K562 (cell line): ENCODE results near the gene NDUFA5. TPM values are rescaled to one million over a fixed set of nuclear protein-coding genes. Genes with fewer than 3 reads are reported as not detected.
"Not testable (repeated sequence)": the region's sequence is repeated elsewhere in the genome, so short reads cannot be mapped to it uniquely, and the experiment has no call there.

Experiments
- ATAC-seq: fragments of 200-7000 bp; cut with Tn5 transposase; 3 replicates; pipeline ENCODE4 v1.9.1; 2020; ENCODE audit warnings: moderate library complexity
- BruUV-seq: library from RNA; stranded (reverse); fragments of 400-500 nt; replicated peaks from 2 replicates; lab custom pipeline; 2021; lab: Mats Ljungman, UMichigan
- CTCF ChIA-PET: fragments of 300-600 bp; formaldehyde crosslinking; extraction: SDS; loops from one replicate; lab custom pipeline; 2021; ENCODE audit warnings: low intra/inter-chr PET ratio; lab: Yijun Ruan, JAX
- POLR2A ChIA-PET: fragments of 300-600, 350-650 bp; sonication (Branson Sonifier 250); formaldehyde crosslinking; extraction: SDS; loops from one replicate; lab custom pipeline; 2021; ENCODE audit warnings: antibody characterized with exemption, inconsistent platforms; lab: Yijun Ruan, JAX
- DNase-seq, 4 experiments: peaks; one replicate each; pipeline versions ENCODE4 v3.0.0 to v3.0.0-alpha.2; 2011 to 2018; ENCODE audit warnings: low spot score in 3 of 4, mixed read lengths in 3 of 4; ENCODE audit errors: extremely low read depth in 1 of 4
- FAIRE-seq: peaks from 2 replicates; lab custom pipeline; 2011; peaks lifted over from hg19 to GRCh38; lab: Jason Lieb, UNC
- H2AFZ ChIP-seq: 2 replicates; pipeline ENCODE4 v1.6.0; 2011; ENCODE audit warnings: low read depth, low read length, control low read depth, inconsistent platforms
- H3K27ac ChIP-seq: fragments of 200-600 bp; 3 replicates; pipeline ENCODE4 v1.8.0; 2011; ENCODE audit warnings: low read depth, mild to moderate bottlenecking, control low read depth, inconsistent platforms, low read length, moderate library complexity, mixed read lengths; ENCODE audit errors: extremely low read depth
- H3K27me3 ChIP-seq, 2 experiments: fragments of 300-600 bp in 1 of 2; 2 replicates in 1 of 2; 3 replicates in 1 of 2; pipeline versions ENCODE4 v1.6.0 to v1.8.0; 2011; ENCODE audit warnings: inconsistent platforms in 2 of 2, low read length in 2 of 2, mild to moderate bottlenecking in 1 of 2, mixed read lengths in 1 of 2, moderate library complexity in 1 of 2; ENCODE audit not compliant: control insufficient read depth in 2 of 2, insufficient read depth in 2 of 2
- H3K36me3 ChIP-seq: fragments of 300-600 bp; 3 replicates; pipeline ENCODE4 v1.8.0; 2011; ENCODE audit warnings: mild to moderate bottlenecking, low read length, inconsistent platforms; ENCODE audit not compliant: control insufficient read depth, insufficient read depth
- H3K4me1 ChIP-seq, 2 experiments: fragments of 200-600 bp in 1 of 2; replicated peaks in 1 of 2; 2 replicates in 1 of 2; 3 replicates in 1 of 2; pipeline versions ENCODE4 v1.5.1 to v1.8.0; 2011; ENCODE audit warnings: inconsistent platforms in 2 of 2, low read length in 2 of 2, mild to moderate bottlenecking in 1 of 2, mixed read lengths in 1 of 2, moderate library complexity in 1 of 2; ENCODE audit not compliant: control insufficient read depth in 2 of 2, insufficient read depth in 2 of 2
- H3K4me2 ChIP-seq: 2 replicates; pipeline ENCODE4 v1.6.1; 2011; ENCODE audit warnings: low read length, control low read depth, inconsistent platforms, mixed read lengths; ENCODE audit not compliant: insufficient read depth
- H3K4me3 ChIP-seq: fragments of 200-600 bp; sonication (generic), shearing (Covaris generic); 2 replicates; pipeline ENCODE4 v1.5.1; 2016; ENCODE audit warnings: control low read depth, inconsistent platforms
- H3K79me2 ChIP-seq: fragments of 200-600 bp; 3 replicates; pipeline ENCODE4 v1.8.0; 2011; ENCODE audit warnings: low read length, inconsistent platforms; ENCODE audit not compliant: control insufficient read depth, insufficient read depth
- H3K9ac ChIP-seq, 2 experiments: 2 replicates each; pipeline versions ENCODE4 v1.6.0 to v1.6.1; 2011; ENCODE audit warnings: low read depth in 2 of 2, low read length in 2 of 2, control low read depth in 1 of 2, inconsistent platforms in 1 of 2, mild to moderate bottlenecking in 1 of 2, mixed read lengths in 1 of 2; ENCODE audit not compliant: insufficient read depth in 1 of 2
- H3K9me1 ChIP-seq: one replicate; pipeline ENCODE4 v1.6.0; 2011; ENCODE audit warnings: inconsistent platforms, mild to moderate bottlenecking, low read length, moderate library complexity; ENCODE audit not compliant: control insufficient read depth, insufficient read depth
- H3K9me3 ChIP-seq: replicated peaks from 2 replicates; pipeline ENCODE4 v1.5.1; 2011; ENCODE audit warnings: low read depth, low read length, inconsistent platforms; ENCODE audit not compliant: control insufficient read depth, insufficient read depth
- H4K20me1 ChIP-seq: replicated peaks from 2 replicates; pipeline ENCODE4 v1.6.1; 2011; ENCODE audit warnings: low read length, inconsistent platforms, mixed read lengths; ENCODE audit not compliant: control insufficient read depth, insufficient read depth
- ARID1B ChIP-seq: fragments of 450-650 bp; IDR thresholded peaks from 2 replicates; pipeline ENCODE4 v1.6.1; 2016; ENCODE audit warnings: antibody characterized with exemption, mild to moderate bottlenecking, inconsistent platforms
- ARNT ChIP-seq, 2 experiments: fragments of 450-650 bp; IDR thresholded peaks; 2 replicates each; pipeline ENCODE4 v1.6.1; 2016; ENCODE audit warnings: mild to moderate bottlenecking in 1 of 2
- ATF1 ChIP-seq, 2 experiments: fragments of 450-650 bp in 1 of 2; IDR thresholded peaks; 2 replicates each; pipeline ENCODE4 v1.6.1; 2016; ENCODE audit warnings: missing compliant biosample characterization in 1 of 2, missing genetic modification characterization in 1 of 2
- CCNT2 ChIP-seq: IDR thresholded peaks from 2 replicates; pipeline ENCODE4 v1.6.1; 2011; ENCODE audit warnings: borderline replicate concordance, low read depth, mild to moderate bottlenecking, moderate library complexity, mixed read lengths, low read length; ENCODE audit not compliant: insufficient read length; ENCODE audit errors: extremely low read depth
- CEBPG ChIP-seq, 3 experiments: fragments of 200-800 bp in 1 of 3; sonication (Bioruptor generic) in 1 of 3; sonication (generic) in 1 of 3; formaldehyde crosslinking in 1 of 3; IDR thresholded peaks in 2 of 3; conservative IDR thresholded peaks in 1 of 3; 2 replicates each; pipeline versions ENCODE4 v1.6.1 to v1.8.0; 2016 to 2022; ENCODE audit warnings: missing compliant biosample characterization in 2 of 3, missing genetic modification characterization in 2 of 3, mild to moderate bottlenecking in 1 of 3, missing genetic modification reagents in 1 of 3
- CHD4 ChIP-seq: fragments of 200-600 bp; sonication (generic); IDR thresholded peaks from 3 replicates; pipeline ENCODE4 v1.6.1; 2012; ENCODE audit warnings: low read depth, mild to moderate bottlenecking, mixed read lengths, low read length, inconsistent platforms; ENCODE audit not compliant: insufficient read depth, insufficient replicate concordance, poor library complexity, severe bottlenecking
- EGR1 ChIP-seq: fragments of 450-650 bp; conservative IDR thresholded peaks from 2 replicates; pipeline ENCODE4 v1.6.1; 2017; ENCODE audit warnings: mild to moderate bottlenecking
- EP400 ChIP-seq: fragments of 450-650 bp; IDR thresholded peaks from 2 replicates; pipeline ENCODE4 v1.6.1; 2017; ENCODE audit warnings: antibody characterized with exemption, mild to moderate bottlenecking, moderate library complexity
- FOXK2 ChIP-seq, 2 experiments: fragments of 450-650 bp; IDR thresholded peaks in 1 of 2; conservative IDR thresholded peaks in 1 of 2; 2 replicates each; pipeline ENCODE4 v1.6.1; 2016; ENCODE audit warnings: low read depth in 2 of 2, mild to moderate bottlenecking in 1 of 2
- HCFC1 ChIP-seq: IDR thresholded peaks from 2 replicates; pipeline ENCODE4 v1.6.1; 2012; ENCODE audit warnings: low read depth, low read length, improper control_type of control experiment
- HDAC2 ChIP-seq: fragments of 450-650 bp; IDR thresholded peaks from 2 replicates; pipeline ENCODE4 v1.6.1; 2016; ENCODE audit warnings: mild to moderate bottlenecking
- HDGF ChIP-seq: fragments of 450-650 bp; IDR thresholded peaks from 2 replicates; pipeline ENCODE4 v1.6.1; 2016
- MAZ ChIP-seq, 2 experiments: fragments of 450-650 bp in 1 of 2; sonication (generic) in 1 of 2; formaldehyde crosslinking; IDR thresholded peaks in 1 of 2; conservative IDR thresholded peaks in 1 of 2; 2 replicates each; pipeline versions ENCODE4 v1.4.0 to v1.5.0; 2020; ENCODE audit warnings: mild to moderate bottlenecking in 1 of 2, missing genetic modification reagents in 1 of 2
- MEIS2 ChIP-seq: fragments of 450-650 bp; IDR thresholded peaks from 2 replicates; pipeline ENCODE4 v1.6.1; 2014; ENCODE audit warnings: mild to moderate bottlenecking; ENCODE audit not compliant: partially characterized antibody
- NFXL1 ChIP-seq: fragments of 450-650 bp; formaldehyde crosslinking; IDR thresholded peaks from 2 replicates; pipeline ENCODE4 v1.4.0; 2021; ENCODE audit warnings: mild to moderate bottlenecking
- NRF1 ChIP-seq, 2 experiments: fragments of 450-650 bp; IDR thresholded peaks in 1 of 2; conservative IDR thresholded peaks in 1 of 2; 2 replicates each; pipeline ENCODE4 v1.6.1; 2014; ENCODE audit warnings: mild to moderate bottlenecking in 2 of 2
- POLR2A ChIP-seq: fragments of 450-650 bp; conservative IDR thresholded peaks from 2 replicates; pipeline ENCODE4 v1.6.1; 2016
- SRSF3 ChIP-seq: fragments of 200-400 bp; formaldehyde crosslinking; IDR thresholded peaks from 2 replicates; pipeline ENCODE4 v1.6.1; 2016; ENCODE audit warnings: mild to moderate bottlenecking, low read length, moderate library complexity; ENCODE audit not compliant: insufficient read depth
- STAG1 ChIP-seq: sonication (generic); formaldehyde crosslinking; IDR thresholded peaks from 2 replicates; pipeline ENCODE4 v1.5.0; 2020; ENCODE audit warnings: missing genetic modification reagents, borderline replicate concordance
- SUPT5H ChIP-seq: fragments of 450-650 bp; IDR thresholded peaks from 2 replicates; pipeline ENCODE4 v1.6.1; 2016
- TAF7 ChIP-seq: fragments of 450-650 bp; IDR thresholded peaks from 2 replicates; pipeline ENCODE4 v1.6.1; 2016; ENCODE audit warnings: missing genetic modification characterization, missing compliant biosample characterization
- TAF9B ChIP-seq: fragments of 450-650 bp; IDR thresholded peaks from 2 replicates; pipeline ENCODE4 v1.6.1; 2018; ENCODE audit warnings: mild to moderate bottlenecking; ENCODE audit not compliant: partially characterized antibody
- TOE1 ChIP-seq, 2 experiments: fragments of 450-650 bp in 1 of 2; sonication (generic) in 1 of 2; formaldehyde crosslinking in 1 of 2; IDR thresholded peaks; 2 replicates each; pipeline versions ENCODE4 v1.7.1 to v1.8.0; 2016 to 2022; ENCODE audit warnings: borderline replicate concordance in 2 of 2, mild to moderate bottlenecking in 2 of 2, antibody characterized with exemption in 1 of 2, inconsistent platforms in 1 of 2, low read depth in 1 of 2, missing genetic modification reagents in 1 of 2, moderate library complexity in 1 of 2
- WGBS: fragments of 100-300 bp; shearing (Covaris generic); methylation state at CpG from one replicate; pipeline ENCODE4 v1.1.6; 2016; ENCODE audit warnings: low coverage, mixed read lengths; ENCODE audit not compliant: insufficient coverage; ENCODE audit errors: missing lambda C conversion rate; 5-methylcytosine and 5-hydroxymethylcytosine counted together
- in situ Hi-C: fragments of 300-500 bp; cut with MboI; formaldehyde crosslinking; loops from 4 replicates; pipeline ENCODE4 v1.15.0; 2018; ENCODE audit warnings: inconsistent platforms, mixed read lengths
- intact Hi-C: fragments of 100-400 bp; cut with micrococcal nuclease; formaldehyde crosslinking; loops from 2 replicates; pipeline ENCODE4 v1.14.2; 2022
- polyA plus RNA-seq, 8 experiments: library from polyadenylated mRNA; depleted of rRNA in 4 of 8; stranded (reverse) in 5 of 8; unstranded in 3 of 8; fragments of >200 nt; fragmentation: Nextera tagmentation in 2 of 8; fragmentation: Illumina TruSeq in 1 of 8; extraction: Ambion mirVana in 2 of 8; extraction: Trizol in 1 of 8; gene quantifications; 2 replicates each; pipeline versions ENCODE4 v1.2.1 to v1.2.3, GENCODE V29; 2011 to 2014; ENCODE audit warnings: inconsistent platforms in 1 of 8, missing spikeins in 1 of 8
- total RNA-seq, 7 experiments: library from RNA; depleted of rRNA in 6 of 7; stranded (reverse); fragments of >200 nt in 6 of 7; fragmentation: Illumina TruSeq in 2 of 7; extraction: Trizol in 2 of 7; gene quantifications; 2 replicates each; pipeline versions ENCODE4 v1.2.1 to v1.2.3, GENCODE V29; 2011 to 2021; ENCODE audit warnings: low replicate concordance in 1 of 7

NDUFA5 gene
- total and polyA plus RNA-seq, 9 of the 15 experiments (the other 6 are each of a cell fraction or from before 2014, with no cell fraction given): 155 to 677 (median 269) TPM

- TF ChIP-seq HCFC1: no peak
- no peak for TF ChIP-seq CEBPG (CRISPR knock-in tag; IDR thresholded peaks at IDR 0.05)
- TF ChIP-seq CEBPG (tag; conservative IDR thresholded peaks at IDR 0.05 in 1 of 2, IDR thresholded peaks at IDR 0.05 in 1 of 2): peak; percentile 47 to 86; a peak in 3 of 4 replicates
- no peak for TF ChIP-seq STAG1 (CRISPR knock-in tag)
- TF ChIP-seq CHD4: peak; percentile 44
- no peak for TF ChIP-seq CCNT2
- peak in 1 of 2 experiments; percentile 52; a peak in 1 of 4 replicates for TF ChIP-seq ARNT (IDR thresholded peaks at IDR 0.05)
- TF ChIP-seq HDAC2: peak; percentile 87; the same call in 1 of the 2 replicates
- TF ChIP-seq SRSF3: no peak
- TF ChIP-seq HDGF: peak; percentile 84; the same call in 1 of the 2 replicates
- TF ChIP-seq NFXL1 (CRISPR knock-in tag): no peak
Measured at GRCh38 chr7:123528265-123528664, 29.4 kb downstream of the NDUFA5 start (continued).

GRCh38 chr7:123527712-123528225 lies 29.8 kb downstream of the NDUFA5 start:
- Histone ChIP-seq H2AFZ (peak overlapping the region; percentile 82), H3K4me1 (peaks cover 6 to 12% of the 10 kb centered on the region in 2 experiments; a peak in 4 of 5 replicates), H3K9ac (peak overlapping the region; percentile 60 to 84; a peak in 3 of 4 replicates), H3K27ac (peak overlapping the region; percentile 67), H3K4me3 (peak overlapping the region; percentile 11), H3K4me2 (peak overlapping the region; percentile 71)
- 3% methylated on average over 9 of the region's 24 CpGs for WGBS
- H3K36me3 ChIP-seq; CTCF ChIA-PET; H3K9me1 ChIP-seq; ATAC-seq; H3K79me2 ChIP-seq; H3K27me3 ChIP-seq; in situ Hi-C loops; intact Hi-C loops; H3K9me3 ChIP-seq; H4K20me1 ChIP-seq; FAIRE-seq; DNase-seq; TF ChIP-seq TOE1 (CRISPR knock-in tag; IDR thresholded peaks at IDR 0.05; ENCODE audit: borderline replicate concordance, low read depth); ATF1 (CRISPR knock-in tag; IDR thresholded peaks at IDR 0.05): not testable (repeated sequence)
- TSS peak; percentile 96 for BruUV-seq
- POLR2A ChIA-PET: interaction anchor here (0.6 to 1.5 kb wide), 5 partner anchors 7 to 30 kb away, joined by 3 to 11 read pairs (median 5); partner anchors contain the start of gene NDUFA5
- TF ChIP-seq TAF9B (peak; percentile 66), MEIS2 (peak; percentile 64), TOE1 (IDR thresholded peaks at IDR 0.05; ENCODE audit: borderline replicate concordance) (0 out of 2 replicates have a peak, but pooled peaks have one; percentile 21), FOXK2 (conservative IDR thresholded peaks at IDR 0.05 in 1 of 2, IDR thresholded peaks at IDR 0.05 in 1 of 2; ENCODE audit: low read depth in 2 of 2) (0 out of 4 replicates have a peak, but pooled peaks of 1 of the 2 experiments have one; percentile 19), POLR2A (peak; percentile 68), EP400 (peak; percentile 64), SUPT5H (peak; percentile 46; the same call in 1 of the 2 replicates), ATF1 (tag; IDR thresholded peaks at IDR 0.05) (0 out of 2 replicates have a peak, but pooled peaks have one; percentile 21), MAZ (CRISPR knock-in tag; conservative IDR thresholded peaks at IDR 0.05 in 1 of 2, IDR thresholded peaks at IDR 0.05 in 1 of 2) (0 out of 4 replicates have a peak, but pooled peaks of 1 of the 2 experiments have one; percentile 42), EGR1 (peak; percentile 82), ARID1B (peak; percentile 27; the same call in 1 of the 2 replicates), NRF1 (conservative IDR thresholded peaks at IDR 0.05 in 1 of 2, IDR thresholded peaks at IDR 0.05 in 1 of 2) (peak; percentile 61 to 68), TAF7 (tag) (0 out of 2 replicates have a peak, but pooled peaks have one; percentile 24)
